ENCODE data around the gene PTGFRN. TPM values are rescaled to one million over a fixed set of nuclear protein-coding genes. Genes with fewer than 3 reads are reported as not detected.

The PTGFRN gene
- total RNA-seq, 1 experiment from 2014 or later = 60.6 TPM

- H4K20me1 ChIP-seq (ENCODE audit: insufficient read depth) = no peaks in the 10 kb centered on the region
- POLR2A ChIA-PET = no interaction called here
- H3K27me3 ChIP-seq (ENCODE audit: insufficient read depth, low read length) = no peaks in the 10 kb centered on the region
- no peak overlapping the region for H3K27ac ChIP-seq (ENCODE audit: low read depth, low read length)
- TF ChIP-seq, protein P1, sequence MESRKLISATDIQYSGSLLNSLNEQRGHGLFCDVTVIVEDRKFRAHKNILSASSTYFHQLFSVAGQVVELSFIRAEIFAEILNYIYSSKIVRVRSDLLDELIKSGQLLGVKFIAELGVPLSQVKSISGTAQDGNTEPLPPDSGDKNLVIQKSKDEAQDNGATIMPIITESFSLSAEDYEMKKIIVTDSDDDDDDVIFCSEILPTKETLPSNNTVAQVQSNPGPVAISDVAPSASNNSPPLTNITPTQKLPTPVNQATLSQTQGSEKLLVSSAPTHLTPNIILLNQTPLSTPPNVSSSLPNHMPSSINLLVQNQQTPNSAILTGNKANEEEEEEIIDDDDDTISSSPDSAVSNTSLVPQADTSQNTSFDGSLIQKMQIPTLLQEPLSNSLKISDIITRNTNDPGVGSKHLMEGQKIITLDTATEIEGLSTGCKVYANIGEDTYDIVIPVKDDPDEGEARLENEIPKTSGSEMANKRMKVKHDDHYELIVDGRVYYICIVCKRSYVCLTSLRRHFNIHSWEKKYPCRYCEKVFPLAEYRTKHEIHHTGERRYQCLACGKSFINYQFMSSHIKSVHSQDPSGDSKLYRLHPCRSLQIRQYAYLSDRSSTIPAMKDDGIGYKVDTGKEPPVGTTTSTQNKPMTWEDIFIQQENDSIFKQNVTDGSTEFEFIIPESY (IDR thresholded peaks at IDR 0.05; ENCODE audit: extremely low read depth, insufficient replicate concordance, low read length) = no peak
- TF ChIP-seq EZH2phosphoT487 (IDR thresholded peaks at IDR 0.05; ENCODE audit: borderline replicate concordance) = no peak
- no peak for TF ChIP-seq RAD21 (IDR thresholded peaks at IDR 0.05; ENCODE audit: low read depth)
- no peak for TF ChIP-seq POLR2A (IDR thresholded peaks at IDR 0.05; ENCODE audit: borderline replicate concordance, extremely low read depth, insufficient read depth, insufficient read length)
- TF ChIP-seq ZNF274 (IDR thresholded peaks at IDR 0.05; ENCODE audit: low read depth, low read length) = no peak
- no peak for TF ChIP-seq YY1 (IDR thresholded peaks at IDR 0.05; ENCODE audit: extremely low read depth, insufficient replicate concordance, low read depth, low read length)
- no peak for TF ChIP-seq TCF7L2 (IDR thresholded peaks at IDR 0.05; ENCODE audit: borderline replicate concordance, extremely low read depth, insufficient read depth, insufficient read length)
- no peak for TF ChIP-seq ATF3 (IDR thresholded peaks at IDR 0.05)
- TF ChIP-seq ELF1 (IDR thresholded peaks at IDR 0.05; ENCODE audit: borderline replicate concordance, low read depth) = no peak
- no peak for TF ChIP-seq CEBPB (IDR thresholded peaks at IDR 0.05; ENCODE audit: low read depth)
- TF ChIP-seq SRF (IDR thresholded peaks at IDR 0.05; ENCODE audit: low read depth) = no peak
- TF ChIP-seq CBX3 (IDR thresholded peaks at IDR 0.05; ENCODE audit: low read depth) = no peak
- no peak for TF ChIP-seq MAX (IDR thresholded peaks at IDR 0.05)
- TF ChIP-seq FOSL1 (IDR thresholded peaks at IDR 0.05; ENCODE audit: low read depth) = no peak
- TF ChIP-seq EGR1 (IDR thresholded peaks at IDR 0.05; ENCODE audit: low read depth) = no peak
- no peak for TF ChIP-seq SP1 (IDR thresholded peaks at IDR 0.05; ENCODE audit: low read depth)
- no peak for TF ChIP-seq ZFX (IDR thresholded peaks at IDR 0.05)
- TF ChIP-seq SIN3A (IDR thresholded peaks at IDR 0.05; ENCODE audit: low read depth) = no peak
- TF ChIP-seq JUND (IDR thresholded peaks at IDR 0.05) = no peak
- TF ChIP-seq, protein P2, sequence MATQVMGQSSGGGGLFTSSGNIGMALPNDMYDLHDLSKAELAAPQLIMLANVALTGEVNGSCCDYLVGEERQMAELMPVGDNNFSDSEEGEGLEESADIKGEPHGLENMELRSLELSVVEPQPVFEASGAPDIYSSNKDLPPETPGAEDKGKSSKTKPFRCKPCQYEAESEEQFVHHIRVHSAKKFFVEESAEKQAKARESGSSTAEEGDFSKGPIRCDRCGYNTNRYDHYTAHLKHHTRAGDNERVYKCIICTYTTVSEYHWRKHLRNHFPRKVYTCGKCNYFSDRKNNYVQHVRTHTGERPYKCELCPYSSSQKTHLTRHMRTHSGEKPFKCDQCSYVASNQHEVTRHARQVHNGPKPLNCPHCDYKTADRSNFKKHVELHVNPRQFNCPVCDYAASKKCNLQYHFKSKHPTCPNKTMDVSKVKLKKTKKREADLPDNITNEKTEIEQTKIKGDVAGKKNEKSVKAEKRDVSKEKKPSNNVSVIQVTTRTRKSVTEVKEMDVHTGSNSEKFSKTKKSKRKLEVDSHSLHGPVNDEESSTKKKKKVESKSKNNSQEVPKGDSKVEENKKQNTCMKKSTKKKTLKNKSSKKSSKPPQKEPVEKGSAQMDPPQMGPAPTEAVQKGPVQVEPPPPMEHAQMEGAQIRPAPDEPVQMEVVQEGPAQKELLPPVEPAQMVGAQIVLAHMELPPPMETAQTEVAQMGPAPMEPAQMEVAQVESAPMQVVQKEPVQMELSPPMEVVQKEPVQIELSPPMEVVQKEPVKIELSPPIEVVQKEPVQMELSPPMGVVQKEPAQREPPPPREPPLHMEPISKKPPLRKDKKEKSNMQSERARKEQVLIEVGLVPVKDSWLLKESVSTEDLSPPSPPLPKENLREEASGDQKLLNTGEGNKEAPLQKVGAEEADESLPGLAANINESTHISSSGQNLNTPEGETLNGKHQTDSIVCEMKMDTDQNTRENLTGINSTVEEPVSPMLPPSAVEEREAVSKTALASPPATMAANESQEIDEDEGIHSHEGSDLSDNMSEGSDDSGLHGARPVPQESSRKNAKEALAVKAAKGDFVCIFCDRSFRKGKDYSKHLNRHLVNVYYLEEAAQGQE (IDR thresholded peaks at IDR 0.05; ENCODE audit: low read depth) = no peak
- H3K9ac ChIP-seq (ENCODE audit: low read length) = no peak overlapping the region
- RAD21 ChIA-PET (ENCODE audit: low non-redundant PET in 1 of 2, low total read pairs in 2 of 2, uncharacterized antibody in 2 of 2, unreplicated experiment in 2 of 2) = no interaction called here
- H3K4me1 ChIP-seq (ENCODE audit: control insufficient read depth in 1 of 2, insufficient read depth in 2 of 2, low read length in 2 of 2) = no peaks in the 10 kb centered on the region
- H3K79me2 ChIP-seq (ENCODE audit: insufficient read depth, low read length) = no peaks in the 10 kb centered on the region
- no TSS peak for BruUV-seq (replicated peaks)
- no peaks in the 10 kb centered on the region for H3K9me3 ChIP-seq (ENCODE audit: control insufficient read depth in 1 of 2, insufficient read depth in 1 of 2, low read depth in 1 of 2, low read length in 2 of 2)
- intact Hi-C loops (cut with micrococcal nuclease) = no loop called here
- no peak overlapping the region for H3K4me2 ChIP-seq (ENCODE audit: low read length)
- DNase-seq (ENCODE audit: low read depth, low spot score) = no peak
- ATAC-seq = no peak
- no peak overlapping the region for H3K4me3 ChIP-seq (replicated peaks in 1 of 2; ENCODE audit: low read depth in 1 of 2, low read length in 2 of 2)
- H2AFZ ChIP-seq (ENCODE audit: low read depth, low read length, poor library complexity, severe bottlenecking) = no peak overlapping the region
- CTCF ChIA-PET = no interaction called here
- peaks cover 2 to 4% of the 10 kb centered on the region in 2 experiments; a peak in 2 of 4 replicates for H3K36me3 ChIP-seq (ENCODE audit: control insufficient read depth in 1 of 2, insufficient read depth in 2 of 2, low read length in 2 of 2)
- H3K9me2 ChIP-seq (ENCODE audit: insufficient read depth) = no peaks in the 10 kb centered on the region
These were observed 32.0 kb downstream of the PTGFRN start for GRCh38 chr1:116941670-116942069.

Measured in HCT116 (cell line).